Keratinocyte (primary cell): ENCODE results near the gene INO80.

ENCODE experiments used
- CTCF ChIP-seq, 3 experiments: IDR thresholded peaks in 1 of 3; conservative IDR thresholded peaks in 1 of 3; optimal IDR thresholded peaks in 1 of 3; 2 replicates in 2 of 3; 3 replicates in 1 of 3; pipeline versions ENCODE3 to v1.5.1; 2011; ENCODE audit warnings: low read length in 3 of 3, mild to moderate bottlenecking in 3 of 3, moderate library complexity in 2 of 3, control low read depth in 1 of 3, inconsistent platforms in 1 of 3; ENCODE audit not compliant: insufficient read depth in 2 of 3; ENCODE audit errors: extremely low read depth in 1 of 3
- EZH2 ChIP-seq: IDR thresholded peaks from one replicate; pipeline ENCODE4 v1.6.1; 2012; ENCODE audit warnings: inconsistent platforms, mild to moderate bottlenecking, low read length, moderate library complexity

- TF ChIP-seq EZH2 (no peak), CTCF (optimal IDR thresholded peaks at IDR 0.05 in 1 of 3, IDR thresholded peaks at IDR 0.05 in 1 of 3, conservative IDR thresholded peaks at IDR 0.05 in 1 of 3; ENCODE audit: extremely low read depth in 1 of 3, insufficient read depth in 2 of 3, low read length in 3 of 3) (no peak)
Observed at GRCh38 chr15:41056810-41057209, 59.3 kb downstream of the INO80 start.
